NB4 (cell line): ENCODE measurements around the gene POC1A.

Experiments
- MYC ChIP-seq: IDR thresholded peaks from 2 replicates; pipeline ENCODE4 v1.6.1; 2011; ENCODE audit warnings: low read depth, low read length
- POLR2A ChIP-seq: IDR thresholded peaks from 2 replicates; pipeline ENCODE4 v1.6.1; 2011; ENCODE audit warnings: mild to moderate bottlenecking; ENCODE audit not compliant: insufficient read length; ENCODE audit errors: extremely low read depth
- TF ChIP-seq, protein P1 (sequence below): IDR thresholded peaks from one replicate; pipeline ENCODE4 v1.5.1; 2012; ENCODE audit warnings: low read depth, low read length
- TF ChIP-seq, protein P2 (sequence below): IDR thresholded peaks from 2 replicates; pipeline ENCODE4 v1.6.1; 2011; ENCODE audit warnings: low read depth, low read length

DNA sequence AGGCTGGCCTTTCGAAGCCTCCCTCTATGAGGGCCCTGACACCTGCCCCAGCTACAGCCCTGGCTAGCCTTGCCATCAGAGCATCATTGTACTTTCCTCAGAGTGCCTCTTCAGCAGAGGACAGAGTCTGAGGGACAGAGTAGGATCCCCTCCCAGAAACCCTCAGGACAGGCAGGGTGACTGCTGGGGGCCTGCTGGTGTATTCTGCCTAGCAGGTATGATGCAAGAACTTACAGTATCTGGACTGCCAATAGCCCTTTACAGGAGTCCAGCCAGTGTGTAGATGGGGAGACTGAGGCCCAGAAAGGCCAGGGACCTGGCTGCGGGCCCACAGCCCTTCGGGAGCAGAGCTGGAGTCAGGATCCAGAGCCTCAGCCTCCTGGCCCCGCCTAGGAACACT, 116.9 kb downstream of the POC1A start:
- TF ChIP-seq, protein P1, sequence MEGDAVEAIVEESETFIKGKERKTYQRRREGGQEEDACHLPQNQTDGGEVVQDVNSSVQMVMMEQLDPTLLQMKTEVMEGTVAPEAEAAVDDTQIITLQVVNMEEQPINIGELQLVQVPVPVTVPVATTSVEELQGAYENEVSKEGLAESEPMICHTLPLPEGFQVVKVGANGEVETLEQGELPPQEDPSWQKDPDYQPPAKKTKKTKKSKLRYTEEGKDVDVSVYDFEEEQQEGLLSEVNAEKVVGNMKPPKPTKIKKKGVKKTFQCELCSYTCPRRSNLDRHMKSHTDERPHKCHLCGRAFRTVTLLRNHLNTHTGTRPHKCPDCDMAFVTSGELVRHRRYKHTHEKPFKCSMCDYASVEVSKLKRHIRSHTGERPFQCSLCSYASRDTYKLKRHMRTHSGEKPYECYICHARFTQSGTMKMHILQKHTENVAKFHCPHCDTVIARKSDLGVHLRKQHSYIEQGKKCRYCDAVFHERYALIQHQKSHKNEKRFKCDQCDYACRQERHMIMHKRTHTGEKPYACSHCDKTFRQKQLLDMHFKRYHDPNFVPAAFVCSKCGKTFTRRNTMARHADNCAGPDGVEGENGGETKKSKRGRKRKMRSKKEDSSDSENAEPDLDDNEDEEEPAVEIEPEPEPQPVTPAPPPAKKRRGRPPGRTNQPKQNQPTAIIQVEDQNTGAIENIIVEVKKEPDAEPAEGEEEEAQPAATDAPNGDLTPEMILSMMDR = no peak
- TF ChIP-seq POLR2A = no peak
- TF ChIP-seq, protein P2, sequence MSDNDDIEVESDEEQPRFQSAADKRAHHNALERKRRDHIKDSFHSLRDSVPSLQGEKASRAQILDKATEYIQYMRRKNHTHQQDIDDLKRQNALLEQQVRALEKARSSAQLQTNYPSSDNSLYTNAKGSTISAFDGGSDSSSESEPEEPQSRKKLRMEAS = no peak
- no peak for TF ChIP-seq MYC
